ENCODE data around the gene CSF1R. TPM values are rescaled to one million over a fixed set of nuclear protein-coding genes. Genes with fewer than 3 reads are reported as not detected.

The CSF1R gene
- total RNA-seq, 4 donors from 2014 or later, result 24.9 to 51.7 (median 31.5) TPM

- no peak for DNase-seq (ENCODE audit: extremely low spot score)
- H3K4me1 ChIP-seq, result no peaks in the 10 kb centered on the region
- intact Hi-C loops (cut with DNase I), result no loop called here
- H3K36me3 ChIP-seq, result peaks cover 59 to 100% (median 80%) of the 10 kb centered on the region in 4 donors
- TF ChIP-seq EP300 (IDR thresholded peaks at IDR 0.05), result no peak
- TF ChIP-seq POLR2A (IDR thresholded peaks at IDR 0.05; ENCODE audit: low read depth), result no peak
- TF ChIP-seq CTCF (IDR thresholded peaks at IDR 0.05), result no peak
- no peak for TF ChIP-seq POLR2AphosphoS5 (IDR thresholded peaks at IDR 0.05)
- H3K27me3 ChIP-seq, result no peaks in the 10 kb centered on the region
- H3K9me3 ChIP-seq, result no peaks in the 10 kb centered on the region
- no peak overlapping the region for H3K4me3 ChIP-seq
- 87% methylated on average over 10 of the region's 10 CpGs for WGBS
- H3K27ac ChIP-seq (replicated peaks in 1 of 4), result no peak overlapping the region
Observed at GRCh38 chr5:150119421-150120061, 33.2 kb upstream of the CSF1R start.

GRCh38 chr5:150118561-150119229 lies 32.3 kb upstream of the CSF1R start:
- TF ChIP-seq EP300 (IDR thresholded peaks at IDR 0.05), result no peak
- TF ChIP-seq POLR2A (IDR thresholded peaks at IDR 0.05; ENCODE audit: low read depth), result no peak
- TF ChIP-seq CTCF (IDR thresholded peaks at IDR 0.05), result no peak
- no peak for TF ChIP-seq POLR2AphosphoS5 (IDR thresholded peaks at IDR 0.05)
- Histone ChIP-seq H3K9me3 (no peaks in the 10 kb centered on the region), H3K4me3 (no peak overlapping the region), H3K27me3 (no peaks in the 10 kb centered on the region), H3K27ac (replicated peaks in 1 of 4) (no peak overlapping the region), H3K4me1 (peaks cover 0 to 4% (median under 1%) of the 10 kb centered on the region in 4 donors), H3K36me3 (peaks cover 56 to 100% (median 77%) of the 10 kb centered on the region in 4 donors)
- intact Hi-C loops (cut with DNase I), result no loop called here
- 96% methylated on average over 9 of the region's 11 CpGs for WGBS
- DNase-seq (ENCODE audit: extremely low spot score), result no peak

- TF ChIP-seq CTCF (IDR thresholded peaks at IDR 0.05) (no peak), POLR2A (IDR thresholded peaks at IDR 0.05; ENCODE audit: low read depth) (no peak), POLR2AphosphoS5 (IDR thresholded peaks at IDR 0.05) (no peak)
- intact Hi-C loops (cut with DNase I), result no loop called here
- 74% methylated on average over 6 of the region's 9 CpGs for WGBS
- H3K9me3 ChIP-seq, result no peaks in the 10 kb centered on the region
- DNase-seq (ENCODE audit: extremely low spot score), result no peak
- H3K4me3 ChIP-seq, result no peak overlapping the region
- peaks cover 5 to 8% (median 6%) of the 10 kb centered on the region in 4 donors for H3K4me1 ChIP-seq
- peaks cover 52 to 96% (median 73%) of the 10 kb centered on the region in 4 donors for H3K36me3 ChIP-seq
- H3K27ac ChIP-seq (replicated peaks in 1 of 4), result no peak overlapping the region
- no peaks in the 10 kb centered on the region for H3K27me3 ChIP-seq
Observed at GRCh38 chr5:150117945-150118560, 31.7 kb upstream of the CSF1R start.

- no peak for TF ChIP-seq EP300 (IDR thresholded peaks at IDR 0.05)
- TF ChIP-seq POLR2AphosphoS5 (IDR thresholded peaks at IDR 0.05), result no peak
- no peak for TF ChIP-seq POLR2A (IDR thresholded peaks at IDR 0.05; ENCODE audit: low read depth)
- no peak for TF ChIP-seq CTCF (IDR thresholded peaks at IDR 0.05)
- H3K4me1 ChIP-seq, result peaks cover 11 to 14% (median 13%) of the 10 kb centered on the region in 4 donors
- intact Hi-C loops (cut with DNase I), result no loop called here
- H3K27me3 ChIP-seq, result no peaks in the 10 kb centered on the region
- H3K4me3 ChIP-seq, result no peak overlapping the region
- peaks cover 41 to 84% (median 61%) of the 10 kb centered on the region in 4 donors for H3K36me3 ChIP-seq
- no peak for DNase-seq (ENCODE audit: extremely low spot score)
- H3K9me3 ChIP-seq, result no peaks in the 10 kb centered on the region
- WGBS, result 93% methylated on average over 9 of the region's 10 CpGs
- H3K27ac ChIP-seq (replicated peaks in 1 of 4), result no peak overlapping the region
Observed at GRCh38 chr5:150116667-150117400, 30.5 kb upstream of the CSF1R start.

Data from esophagus muscularis mucosa (tissue), 4 donors.